Thyroid gland (tissue), 4 donors: ENCODE results near the gene OSBPL8. TPM values are rescaled to one million over a fixed set of nuclear protein-coding genes. Genes with fewer than 3 reads are reported as not detected.

ENCODE experiments used
- DNase-seq, 2 donors: peaks; one replicate each; pipeline ENCODE4 v3.0.0-alpha.2; 2019
- H3K27ac ChIP-seq, 3 donors: fragments of 200-600 bp; sonication (generic); 1 replicate in 2 of 3; 2 replicates in 1 of 3; pipeline ENCODE4 v1.5.1; 2016 to 2019; ENCODE audit warnings: mild to moderate bottlenecking in 1 of 3, moderate library complexity in 1 of 3
- H3K27me3 ChIP-seq: fragments of 200-600 bp; sonication (generic); one replicate; pipeline ENCODE4 v1.5.1; 2019
- H3K36me3 ChIP-seq, 2 donors: fragments of 200-600 bp; sonication (generic); one replicate each; pipeline ENCODE4 v1.5.1; 2016 to 2019
- H3K4me1 ChIP-seq, 2 donors: fragments of 200-600 bp; sonication (generic); one replicate each; pipeline ENCODE4 v1.5.1; 2017 to 2019
- H3K4me3 ChIP-seq, 3 donors: fragments of 200-600 bp; sonication (generic); replicated peaks in 1 of 3; 1 replicate in 2 of 3; 2 replicates in 1 of 3; pipeline ENCODE4 v1.5.1; 2016; ENCODE audit warnings: mild to moderate bottlenecking in 1 of 3
- H3K9me3 ChIP-seq: fragments of 200-600 bp; sonication (generic); one replicate; pipeline ENCODE4 v1.5.1; 2017
- POLR2A ChIP-seq, 2 donors: fragments of 450-650 bp; IDR thresholded peaks; one replicate each; pipeline ENCODE4 v1.6.1; 2017; ENCODE audit warnings: antibody characterized with exemption in 2 of 2, mild to moderate bottlenecking in 2 of 2, moderate library complexity in 1 of 2
- WGBS, 2 donors: methylation state at CpG; one replicate each; pipeline ENCODE4 v1.1.5; 2017; 5-methylcytosine and 5-hydroxymethylcytosine counted together
- intact Hi-C: fragments of 100-400 bp; cut with DNase I; formaldehyde crosslinking; loops from one replicate; pipeline ENCODE4 v1.15.1; 2023
- total RNA-seq, 4 donors: library from RNA; depleted of rRNA; stranded (reverse); fragments of >200 nt; gene quantifications; one replicate each; pipeline ENCODE4 v1.2.3, GENCODE V29; 2016
- TF ChIP-seq, protein P1 (sequence below), 6 experiments: fragments of 200-600 bp in 3 of 6; fragments of 450-650 bp in 3 of 6; sonication (generic) in 3 of 6; IDR thresholded peaks; one replicate each; pipeline ENCODE4 v1.5.1; 2016 to 2019; ENCODE audit warnings: antibody characterized with exemption in 6 of 6, mild to moderate bottlenecking in 2 of 6, inconsistent platforms in 1 of 6, moderate library complexity in 1 of 6

OSBPL8 gene
- total RNA-seq, 4 donors from 2014 or later: 69.8 to 112 (median 77.6) TPM

DNA sequence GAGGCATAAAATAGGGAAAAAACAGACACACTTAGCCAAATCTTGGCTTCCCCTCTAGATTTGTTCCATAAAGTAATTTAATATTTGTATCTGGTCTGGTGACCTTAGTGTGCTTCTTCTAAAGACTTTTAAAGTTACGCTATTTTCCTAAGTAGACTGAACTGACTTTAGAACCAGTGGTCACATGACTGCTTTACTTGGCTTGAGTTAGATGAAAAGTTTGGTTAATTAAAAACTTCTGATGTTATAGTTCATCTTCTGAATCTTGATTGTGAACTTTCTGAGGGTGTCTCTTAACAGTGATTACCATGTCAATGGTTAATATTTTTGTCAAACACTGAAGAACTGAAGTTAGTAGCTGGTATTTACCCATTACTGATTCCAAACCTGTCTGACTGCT, 214.0 kb downstream of the OSBPL8 start:
- intact Hi-C loops: loop anchor here (10.0 kb wide), 1 partner anchor 271 kb away; no protein-coding TSS in a partner anchor
- H3K27ac ChIP-seq: no peak overlapping the region
- TF ChIP-seq, protein P1, sequence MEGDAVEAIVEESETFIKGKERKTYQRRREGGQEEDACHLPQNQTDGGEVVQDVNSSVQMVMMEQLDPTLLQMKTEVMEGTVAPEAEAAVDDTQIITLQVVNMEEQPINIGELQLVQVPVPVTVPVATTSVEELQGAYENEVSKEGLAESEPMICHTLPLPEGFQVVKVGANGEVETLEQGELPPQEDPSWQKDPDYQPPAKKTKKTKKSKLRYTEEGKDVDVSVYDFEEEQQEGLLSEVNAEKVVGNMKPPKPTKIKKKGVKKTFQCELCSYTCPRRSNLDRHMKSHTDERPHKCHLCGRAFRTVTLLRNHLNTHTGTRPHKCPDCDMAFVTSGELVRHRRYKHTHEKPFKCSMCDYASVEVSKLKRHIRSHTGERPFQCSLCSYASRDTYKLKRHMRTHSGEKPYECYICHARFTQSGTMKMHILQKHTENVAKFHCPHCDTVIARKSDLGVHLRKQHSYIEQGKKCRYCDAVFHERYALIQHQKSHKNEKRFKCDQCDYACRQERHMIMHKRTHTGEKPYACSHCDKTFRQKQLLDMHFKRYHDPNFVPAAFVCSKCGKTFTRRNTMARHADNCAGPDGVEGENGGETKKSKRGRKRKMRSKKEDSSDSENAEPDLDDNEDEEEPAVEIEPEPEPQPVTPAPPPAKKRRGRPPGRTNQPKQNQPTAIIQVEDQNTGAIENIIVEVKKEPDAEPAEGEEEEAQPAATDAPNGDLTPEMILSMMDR (IDR thresholded peaks at IDR 0.05): no peak
- no peak for TF ChIP-seq POLR2A (IDR thresholded peaks at IDR 0.05)

DNA sequence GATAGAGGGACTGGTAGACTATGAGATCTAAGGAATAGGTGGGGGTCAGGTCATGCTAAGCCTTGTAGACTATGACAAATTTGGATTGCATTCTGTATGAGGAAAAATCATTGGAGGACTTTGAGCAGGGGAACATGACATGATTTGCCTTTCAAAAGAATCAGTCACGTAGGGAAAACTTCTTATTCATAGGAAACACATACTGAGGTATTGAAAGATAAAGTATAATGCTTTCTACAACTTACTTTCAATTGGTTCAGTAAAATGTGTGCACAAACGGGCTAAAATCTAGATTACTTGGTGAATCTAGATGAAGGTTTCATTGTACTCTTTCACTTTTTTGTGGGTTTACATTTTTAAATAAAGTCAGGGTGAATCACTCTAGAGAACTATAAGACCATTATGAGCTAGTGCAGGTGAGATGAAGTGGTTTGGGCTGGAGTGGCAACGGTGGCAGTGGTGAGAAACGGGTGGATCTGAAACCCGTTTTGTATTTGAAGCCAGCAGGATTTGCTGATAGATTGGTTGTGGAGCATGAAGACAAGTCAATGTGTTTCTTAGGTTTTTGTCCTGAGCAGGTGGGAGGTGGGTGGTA, 218.0 kb downstream of the OSBPL8 start:
- TF ChIP-seq, protein P1 (IDR thresholded peaks at IDR 0.05): no peak
- TF ChIP-seq POLR2A (IDR thresholded peaks at IDR 0.05): no peak
- Histone ChIP-seq H3K27me3 (no peaks in the 10 kb centered on the region), H3K4me1 (peaks cover 0 to 4% of the 10 kb centered on the region in 2 donors), H3K4me3 (no peak overlapping the region), H3K9me3 (no peaks in the 10 kb centered on the region), H3K27ac (no peak overlapping the region), H3K36me3 (no peaks in the 10 kb centered on the region)
- WGBS, 2 donors: 88 to 89% methylated on average over 5 of the region's 5 CpGs
- no peak for DNase-seq
- intact Hi-C loops: loop anchor here (10.0 kb wide), 1 partner anchor 267 kb away; no protein-coding TSS in a partner anchor

More for the DNA sequence above, 214.0 kb downstream of the OSBPL8 start:
- no peak for DNase-seq
- no peak overlapping the region for H3K4me3 ChIP-seq
- H3K36me3 ChIP-seq: no peaks in the 10 kb centered on the region
- H3K27me3 ChIP-seq: no peaks in the 10 kb centered on the region
- peaks cover 13 to 20% of the 10 kb centered on the region in 2 donors for H3K4me1 ChIP-seq
- 91 to 96% methylated on average over 1 of the region's 1 CpG for WGBS, 2 donors
- H3K9me3 ChIP-seq: no peaks in the 10 kb centered on the region

DNA sequence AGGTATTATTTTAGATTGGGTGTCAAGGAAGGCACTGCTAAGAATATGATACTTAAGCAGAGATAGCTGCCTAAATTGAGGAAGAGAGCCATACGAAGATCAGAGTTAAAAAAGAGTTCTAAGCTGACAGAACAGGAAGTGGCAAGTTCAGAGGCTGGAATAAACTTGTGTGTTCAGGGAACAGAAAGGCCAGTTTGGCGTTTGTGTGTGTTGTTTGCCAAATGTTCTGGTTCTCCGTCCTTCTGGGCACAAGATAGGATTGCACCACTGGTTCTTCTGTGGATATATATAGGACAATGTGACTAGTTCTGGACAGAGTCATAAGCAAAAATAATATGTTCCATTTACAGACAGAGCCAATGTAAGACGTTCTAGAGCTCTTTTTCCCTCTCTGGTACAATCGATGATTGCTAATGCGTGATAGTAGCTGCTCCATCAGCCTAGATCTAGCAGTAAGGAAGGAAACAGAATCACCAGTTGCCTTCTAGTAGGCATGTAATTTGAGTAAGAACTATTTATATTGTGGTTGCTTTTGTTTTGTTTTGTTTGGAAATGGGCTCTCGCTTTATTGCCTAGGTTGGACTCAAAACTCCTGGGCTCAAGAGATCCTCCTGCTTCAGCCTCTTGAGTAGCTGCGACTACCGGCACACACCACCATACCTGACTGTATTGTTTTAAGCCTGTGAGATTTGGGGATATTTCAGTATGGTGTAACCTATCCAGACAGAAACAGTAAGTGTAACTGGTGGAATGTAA, 218.7 kb downstream of the OSBPL8 start:
- intact Hi-C loops: loop anchor here (10.0 kb wide), 1 partner anchor 266 kb away; no protein-coding TSS in a partner anchor
- no peaks in the 10 kb centered on the region for H3K9me3 ChIP-seq
- no peak overlapping the region for H3K27ac ChIP-seq
- no peak overlapping the region for H3K4me3 ChIP-seq
- no peaks in the 10 kb centered on the region for H3K27me3 ChIP-seq
- TF ChIP-seq, protein P1 (IDR thresholded peaks at IDR 0.05): no peak
- no peak for TF ChIP-seq POLR2A (IDR thresholded peaks at IDR 0.05)
- DNase-seq: no peak
- peaks cover 0 to 4% of the 10 kb centered on the region in 2 donors for H3K4me1 ChIP-seq
- H3K36me3 ChIP-seq: no peaks in the 10 kb centered on the region
- WGBS, 2 donors: 72 to 79% methylated on average over 9 of the region's 9 CpGs

DNA sequence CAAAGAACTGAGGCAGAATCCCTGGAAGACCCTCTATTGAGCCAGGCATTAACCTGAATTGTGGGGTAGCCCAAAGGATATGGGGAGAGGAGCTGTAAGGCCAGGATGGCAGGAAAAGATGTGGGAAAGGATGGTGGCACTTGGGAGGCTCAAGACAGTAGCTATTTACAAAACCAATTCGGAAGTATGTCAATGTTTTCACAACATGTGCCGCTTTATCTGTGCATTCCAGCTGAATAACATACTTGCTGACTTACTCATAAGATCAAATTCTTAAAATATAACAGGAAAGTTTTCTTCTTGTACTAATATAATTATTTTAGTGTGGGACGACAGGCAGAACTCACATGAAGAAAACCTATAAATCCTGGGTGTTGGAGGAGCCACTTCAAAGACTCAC, 222.0 kb downstream of the OSBPL8 start:
- no peak overlapping the region for H3K27ac ChIP-seq
- WGBS, 2 donors: 89 to 96% methylated on average over 3 of the region's 3 CpGs
- no peak for TF ChIP-seq POLR2A (IDR thresholded peaks at IDR 0.05)
- TF ChIP-seq, protein P1 (IDR thresholded peaks at IDR 0.05): no peak

DNA sequence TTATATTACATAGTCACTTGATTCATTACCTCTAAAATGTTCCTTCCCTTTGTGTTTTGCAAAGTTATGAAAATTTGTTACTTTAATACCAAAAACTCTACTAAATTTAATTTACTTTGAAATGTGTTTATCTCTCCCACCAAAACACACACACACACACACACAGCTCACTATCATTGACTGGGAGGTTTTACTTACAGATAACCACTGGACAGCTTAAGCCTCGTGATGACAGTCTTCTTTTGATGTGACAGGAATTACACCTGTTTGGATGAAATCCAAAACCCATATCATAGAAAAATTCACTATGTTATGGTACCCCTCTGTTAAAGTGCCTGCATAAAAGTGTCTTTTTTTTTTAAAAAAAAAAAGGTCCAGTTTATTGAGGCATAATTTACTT, 227.0 kb downstream of the OSBPL8 start:
- Histone ChIP-seq H3K27me3 (no peaks in the 10 kb centered on the region), H3K4me1 (no peaks in the 10 kb centered on the region), H3K9me3 (no peaks in the 10 kb centered on the region), H3K4me3 (no peak overlapping the region), H3K27ac (no peak overlapping the region), H3K36me3 (no peaks in the 10 kb centered on the region)
- TF ChIP-seq, protein P1 (IDR thresholded peaks at IDR 0.05): no peak
- TF ChIP-seq POLR2A (IDR thresholded peaks at IDR 0.05): no peak
- intact Hi-C loops: no loop called here
- DNase-seq: no peak
- 60 to 75% methylated on average over 1 of the region's 1 CpG for WGBS, 2 donors

More for the DNA sequence above, 222.0 kb downstream of the OSBPL8 start:
- Histone ChIP-seq H3K4me1 (no peaks in the 10 kb centered on the region), H3K4me3 (no peak overlapping the region), H3K36me3 (no peaks in the 10 kb centered on the region), H3K9me3 (no peaks in the 10 kb centered on the region), H3K27me3 (no peaks in the 10 kb centered on the region)
- intact Hi-C loops: no loop called here
- no peak for DNase-seq
